CD4-positive, alpha-beta T cell (primary cell): ENCODE results near the gene MBOAT1. TPM values are rescaled to one million over a fixed set of nuclear protein-coding genes. Genes with fewer than 3 reads are reported as not detected.
"Not testable (repeated sequence)": the region's sequence is repeated elsewhere in the genome, so short reads cannot be mapped to it uniquely, and the experiment has no call there.

Source experiments
- ATAC-seq: fragments of 200-7000 bp; cut with Tn5 transposase; one replicate; pipeline ENCODE4 v1.10.0; 2022; ENCODE audit warnings: mild to moderate bottlenecking; ENCODE audit not compliant: poor library complexity
- CTCF ChIA-PET: fragments of 350-600 bp; sonication (Branson Sonifier 250); formaldehyde crosslinking; loops from one replicate; lab custom pipeline; 2021; ENCODE audit warnings: antibody characterized with exemption, inconsistent platforms; lab: Charles Lee
- POLR2A ChIA-PET: fragments of 350-600 bp; sonication (Branson Sonifier 250); formaldehyde crosslinking; loops from one replicate; lab custom pipeline; 2021; ENCODE audit warnings: antibody characterized with exemption, inconsistent platforms; lab: Charles Lee
- DNase-seq, 14 experiments: peaks; one replicate each; pipeline ENCODE4 v3.0.0-alpha.2; 2013 to 2020; ENCODE audit warnings: mixed read lengths in 2 of 14
- H3K27ac ChIP-seq, 2 donors: one replicate each; pipeline versions ENCODE4 v1.5.1 to v1.7.0; 2013; ENCODE audit warnings: low read length in 2 of 2, low read depth in 1 of 2, mild to moderate bottlenecking in 1 of 2
- H3K27me3 ChIP-seq, 2 experiments: 1 replicate in 1 of 2; 2 replicates in 1 of 2; pipeline versions ENCODE4 v1.6.1 to v1.7.0; 2013; ENCODE audit warnings: low read length in 2 of 2, control low read depth in 1 of 2, mild to moderate bottlenecking in 1 of 2, moderate library complexity in 1 of 2; ENCODE audit not compliant: insufficient read depth in 2 of 2, control insufficient read depth in 1 of 2
- H3K36me3 ChIP-seq: one replicate; pipeline ENCODE4 v1.6.1; 2013; ENCODE audit warnings: low read length, control low read depth; ENCODE audit not compliant: insufficient read depth
- H3K4me1 ChIP-seq: one replicate; pipeline ENCODE4 v1.6.1; 2013; ENCODE audit warnings: low read length, control low read depth; ENCODE audit not compliant: insufficient read depth
- H3K4me3 ChIP-seq: one replicate; pipeline ENCODE4 v1.5.1; 2013; ENCODE audit warnings: mild to moderate bottlenecking, low read length, moderate library complexity
- H3K9me3 ChIP-seq, 2 experiments: 1 replicate in 1 of 2; 2 replicates in 1 of 2; pipeline versions ENCODE4 v1.6.1 to v1.7.0; 2013; ENCODE audit warnings: low read length in 2 of 2, mild to moderate bottlenecking in 2 of 2, control low read depth in 1 of 2, moderate library complexity in 1 of 2; ENCODE audit not compliant: control insufficient read depth in 1 of 2, insufficient read depth in 1 of 2
- H3K27ac Mint-ChIP-seq: one replicate; pipeline ENCODE4 v1.8.0; 2020; ENCODE audit warnings: mixed read lengths
- H3K27me3 Mint-ChIP-seq: one replicate; pipeline ENCODE4 v1.8.0; 2021; ENCODE audit warnings: mixed read lengths
- H3K36me3 Mint-ChIP-seq: one replicate; pipeline ENCODE4 v1.8.0; 2021; ENCODE audit warnings: low read depth, mixed read lengths
- H3K4me1 Mint-ChIP-seq: one replicate; pipeline ENCODE4 v1.8.0; 2021; ENCODE audit warnings: low read depth, mixed read lengths
- H3K4me3 Mint-ChIP-seq: one replicate; pipeline ENCODE4 v1.8.0; 2020; ENCODE audit warnings: mild to moderate bottlenecking, mixed read lengths
- H3K9me3 Mint-ChIP-seq: one replicate; pipeline ENCODE4 v1.8.0; 2020; ENCODE audit warnings: mixed read lengths
- CTCF ChIP-seq: fragments of 200-600 bp; IDR thresholded peaks from one replicate; pipeline ENCODE4 v1.8.0; 2022; ENCODE audit warnings: antibody characterized with exemption, mild to moderate bottlenecking
- intact Hi-C, 2 experiments: fragments of 100-400 bp; cut with DNase I in 1 of 2; cut with micrococcal nuclease in 1 of 2; formaldehyde crosslinking; loops; one replicate each; pipeline versions ENCODE4 v1.15.1 to v1.9.0; 2023 to 2025; cut with DNase I, micrococcal nuclease
- total RNA-seq, 174 experiments: library from RNA in 2 of 174; stranded (reverse) in 2 of 174; gene quantifications; one replicate each; pipeline ENCODE4 v1.2.3 and lab custom pipeline; 2021 to 2026

The MBOAT1 gene
- total RNA-seq, 2 experiments from 2014 or later, result 17.2 to 18.5 TPM

DNA sequence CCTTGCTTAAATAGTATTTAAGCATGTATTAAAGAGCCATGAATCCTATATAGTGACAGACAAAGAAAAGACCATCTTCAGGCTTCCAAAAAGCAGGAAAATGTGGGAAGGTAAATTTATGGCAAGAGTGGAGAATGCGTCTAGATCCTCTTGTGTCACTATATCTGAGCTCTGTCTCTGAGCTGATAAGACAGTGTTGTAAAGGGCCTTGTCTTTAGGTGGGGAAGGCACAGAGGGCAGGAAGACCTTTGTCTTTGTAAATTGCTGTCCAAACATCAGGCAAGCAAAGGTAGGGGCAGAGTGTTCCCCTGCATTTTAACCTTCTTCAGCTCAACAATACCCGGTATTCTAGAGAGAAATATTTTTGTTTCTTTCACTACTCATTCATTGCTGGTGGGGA, 33.9 kb upstream of the MBOAT1 start:
- H3K36me3 ChIP-seq, result no peaks in the 10 kb centered on the region
- ATAC-seq, result no peak
- H3K27me3 Mint-ChIP-seq, result no peaks in the 10 kb centered on the region

DNA sequence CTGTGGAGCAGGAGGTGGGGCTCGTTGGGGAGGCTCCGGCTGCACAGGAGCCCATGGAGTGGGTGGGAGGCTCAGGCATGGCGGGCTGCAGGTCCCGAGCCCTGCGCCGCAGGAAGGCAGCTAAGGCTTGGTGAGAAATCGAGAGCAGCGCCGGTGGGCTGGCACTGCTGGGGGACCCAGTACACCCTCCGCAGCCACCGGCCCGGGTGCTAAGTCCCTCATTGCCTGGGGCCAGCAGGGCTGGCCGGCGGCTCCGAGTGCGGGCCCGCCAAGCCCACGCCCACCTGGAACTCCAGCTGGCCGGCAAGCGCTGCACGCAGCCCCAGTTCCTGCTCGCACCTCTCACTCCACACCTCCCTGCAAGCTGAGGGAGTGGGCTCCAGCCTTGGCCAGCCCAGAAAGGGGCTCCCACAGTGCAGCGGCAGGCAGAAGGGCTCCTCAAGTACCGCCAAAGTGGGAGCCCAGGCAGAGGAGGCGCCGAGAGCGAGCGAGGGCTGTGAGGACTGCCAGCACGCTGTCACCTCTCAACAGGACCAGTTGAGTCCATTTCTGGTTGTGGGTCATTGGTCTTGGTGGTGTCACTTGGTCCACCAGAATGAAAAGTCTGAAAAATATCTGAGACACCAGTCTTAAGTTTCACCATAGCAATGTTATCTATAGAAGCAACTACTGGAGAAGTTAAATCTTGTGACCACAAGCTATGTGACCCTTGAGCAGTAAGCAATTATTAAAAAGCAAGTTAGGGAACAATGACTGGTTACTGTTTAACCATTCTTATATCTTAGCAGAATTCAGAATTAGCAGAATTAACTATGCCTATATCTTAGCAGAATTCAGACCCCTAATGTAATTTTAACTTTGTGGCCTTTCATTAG, 32.8 kb upstream of the MBOAT1 start:
- H3K4me1 ChIP-seq, H3K4me1 Mint-ChIP-seq, H3K27me3 ChIP-seq, H3K27ac Mint-ChIP-seq, POLR2A ChIA-PET, H3K4me3 ChIP-seq, H3K36me3 ChIP-seq, H3K27me3 Mint-ChIP-seq, intact Hi-C loops, H3K4me3 Mint-ChIP-seq, ATAC-seq, H3K36me3 Mint-ChIP-seq, DNase-seq, H3K9me3 Mint-ChIP-seq, H3K9me3 ChIP-seq, H3K27ac ChIP-seq, CTCF ChIA-PET: not testable (repeated sequence)

More for the DNA sequence above, 33.9 kb upstream of the MBOAT1 start:
- no peaks in the 10 kb centered on the region for H3K36me3 Mint-ChIP-seq
- no peak overlapping the region for H3K4me3 ChIP-seq
- no peak overlapping the region for H3K27ac ChIP-seq
- H3K9me3 ChIP-seq, result no peaks in the 10 kb centered on the region
- no peak overlapping the region for H3K27ac Mint-ChIP-seq
- POLR2A ChIA-PET, result no interaction called here
- H3K27me3 ChIP-seq, result no peaks in the 10 kb centered on the region
- no peaks in the 10 kb centered on the region for H3K9me3 Mint-ChIP-seq
- CTCF ChIA-PET, result no interaction called here
- no peak for DNase-seq
- H3K4me1 ChIP-seq, result no peaks in the 10 kb centered on the region
- intact Hi-C loops, result no loop called here
- no peak for TF ChIP-seq CTCF
- H3K4me1 Mint-ChIP-seq, result no peaks in the 10 kb centered on the region
- no peak overlapping the region for H3K4me3 Mint-ChIP-seq

- no peaks in the 10 kb centered on the region for H3K36me3 ChIP-seq
- H3K9me3 Mint-ChIP-seq, result no peaks in the 10 kb centered on the region
- H3K27ac ChIP-seq, result no peak overlapping the region
- no peaks in the 10 kb centered on the region for H3K27me3 ChIP-seq
- no peak overlapping the region for H3K27ac Mint-ChIP-seq
- ATAC-seq (no peak), DNase-seq (no peak)
- H3K4me3 Mint-ChIP-seq, result no peak overlapping the region
- ChIA-PET CTCF (no interaction called here), POLR2A (no interaction called here)
- H3K4me1 Mint-ChIP-seq, result no peaks in the 10 kb centered on the region
- H3K27me3 Mint-ChIP-seq, result no peaks in the 10 kb centered on the region
- H3K36me3 Mint-ChIP-seq, result no peaks in the 10 kb centered on the region
- intact Hi-C loops, result no loop called here
- no peak overlapping the region for H3K4me3 ChIP-seq
- TF ChIP-seq CTCF, result no peak
- peaks cover 3% of the 10 kb centered on the region for H3K4me1 ChIP-seq
- no peaks in the 10 kb centered on the region for H3K9me3 ChIP-seq
Observed at GRCh38 chr6:20243288-20243687, 31.0 kb upstream of the MBOAT1 start.

- Histone ChIP-seq H3K36me3 (no peaks in the 10 kb centered on the region), H3K27ac (no peak overlapping the region), H3K4me1 (peaks cover 11% of the 10 kb centered on the region), H3K4me3 (no peak overlapping the region), H3K27me3 (no peaks in the 10 kb centered on the region), H3K9me3 (no peaks in the 10 kb centered on the region)
- no peak for ATAC-seq
- H3K27ac Mint-ChIP-seq, result no peak overlapping the region
- H3K4me3 Mint-ChIP-seq, result no peak overlapping the region
- H3K36me3 Mint-ChIP-seq, result no peaks in the 10 kb centered on the region
- DNase-seq, result no peak
- ChIA-PET POLR2A (no interaction called here), CTCF (no interaction called here)
- H3K4me1 Mint-ChIP-seq, result peaks cover 7% of the 10 kb centered on the region
- no peaks in the 10 kb centered on the region for H3K9me3 Mint-ChIP-seq
- no peaks in the 10 kb centered on the region for H3K27me3 Mint-ChIP-seq
- intact Hi-C loops, result no loop called here
- TF ChIP-seq CTCF, result no peak
Observed at GRCh38 chr6:20242397-20242796, 30.1 kb upstream of the MBOAT1 start.
